ENCODE results near the gene HIVEP1.

Gene HIVEP1

DNA sequence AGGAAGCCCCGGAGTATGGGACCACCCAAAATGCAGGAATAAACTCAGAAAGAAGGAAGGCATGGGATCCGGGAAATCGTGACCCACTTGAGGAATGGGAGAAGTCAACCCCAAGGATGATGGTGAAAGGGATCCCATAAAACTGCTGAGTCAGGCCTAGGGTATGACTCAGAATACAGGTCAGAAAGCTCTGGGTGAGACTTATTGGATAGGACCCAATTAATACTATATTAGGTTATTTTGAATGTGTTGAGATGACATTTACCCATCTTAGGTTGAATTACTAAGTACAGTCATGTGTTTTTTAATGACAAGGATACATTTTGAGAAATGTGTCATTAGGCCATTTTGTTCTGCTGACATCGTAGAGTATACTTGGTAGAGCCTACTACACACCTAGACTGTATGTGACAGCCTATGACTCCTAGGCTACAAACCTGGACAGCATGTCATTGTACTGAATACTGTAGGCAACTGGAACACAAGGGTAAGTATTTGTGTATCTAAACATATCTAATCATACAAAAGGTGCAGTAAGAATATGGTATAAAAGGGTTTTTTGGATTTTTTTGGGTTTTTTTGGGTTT lies 17.1 kb upstream of the HIVEP1 start:
- DNase-seq, result no peak

DNA sequence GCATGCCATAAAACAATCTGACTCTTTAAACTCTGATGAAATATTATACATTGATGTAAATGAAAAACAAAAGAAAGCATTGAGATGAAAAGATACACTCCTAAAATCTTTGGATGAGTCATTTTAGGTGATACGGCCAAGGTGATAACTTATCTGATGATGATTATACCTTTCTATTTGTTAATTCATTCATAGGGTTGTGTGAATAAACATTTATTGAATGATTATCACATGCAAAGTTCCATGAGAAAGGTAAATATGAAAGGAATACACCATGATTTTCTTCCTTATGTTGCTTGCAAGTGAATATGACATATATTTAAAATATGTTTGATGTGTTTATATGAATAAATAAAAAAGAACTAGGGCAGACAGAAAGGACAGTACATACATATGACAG lies 15.4 kb upstream of the HIVEP1 start:
- no peak for DNase-seq

DNA sequence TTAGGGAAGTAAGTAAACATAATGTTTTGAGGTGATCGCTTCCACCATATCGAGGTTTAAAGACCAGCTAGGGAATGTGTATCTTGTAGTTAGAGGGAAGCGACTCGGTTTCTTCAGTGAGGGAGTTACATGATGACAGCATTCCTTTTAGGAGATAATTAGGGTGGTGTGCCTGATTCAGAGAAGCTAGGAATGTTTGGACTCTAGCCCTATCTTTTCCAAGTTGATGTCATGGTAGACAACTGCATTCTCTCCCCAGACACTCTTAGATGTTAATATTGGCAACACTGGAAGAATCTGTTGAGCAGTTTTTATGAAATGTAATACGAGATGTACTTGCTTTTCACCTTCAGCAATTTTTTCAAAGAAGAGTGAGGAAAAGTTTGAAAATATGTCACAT lies 12.9 kb upstream of the HIVEP1 start:
- no peak for DNase-seq

GRCh38 chr6:12000174-12000573 lies 11.9 kb upstream of the HIVEP1 start:
- no peak for DNase-seq

- DNase-seq, result no peak
These were observed 11.0 kb upstream of the HIVEP1 start for GRCh38 chr6:12001004-12001705.

DNA sequence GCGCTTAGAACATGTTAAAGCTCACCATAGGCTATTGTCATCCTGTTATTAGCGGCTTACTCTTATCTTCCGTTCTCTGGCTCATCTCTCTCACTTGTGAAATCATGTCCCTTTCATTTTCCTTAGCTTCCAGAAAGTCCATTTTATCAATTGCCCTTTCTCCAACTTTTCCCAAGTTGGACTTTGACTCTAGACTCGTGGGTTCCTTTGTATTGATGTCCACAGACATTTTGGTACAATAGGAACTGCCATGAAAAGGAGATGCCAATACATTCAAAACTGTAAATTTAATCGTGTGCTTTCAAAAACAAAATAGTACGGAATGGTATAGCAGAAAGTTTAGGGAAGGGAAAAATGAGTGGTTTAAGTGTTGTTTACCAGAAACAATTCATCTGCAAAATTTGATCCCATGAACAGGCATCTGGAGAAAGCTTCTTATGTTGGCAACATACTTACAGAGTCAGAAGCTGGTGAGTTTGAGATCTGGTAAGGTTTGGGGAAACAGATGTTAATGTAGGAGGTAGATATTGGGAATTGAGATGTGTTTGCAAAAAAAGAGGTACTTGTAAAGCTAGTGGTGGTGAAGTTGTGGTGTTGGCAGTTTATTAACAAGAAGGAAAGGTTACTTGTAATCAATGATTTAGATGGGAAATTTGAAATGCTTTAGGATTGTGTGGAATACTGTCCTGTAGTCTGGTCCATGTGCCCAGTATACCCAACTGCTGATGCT lies 10.2 kb upstream of the HIVEP1 start:
- DNase-seq, result no peak

GRCh38 chr6:12007473-12007872 lies 4.6 kb upstream of the HIVEP1 start:
- no peak for DNase-seq

GRCh38 chr6:12007887-12008286 lies 4.2 kb upstream of the HIVEP1 start:
- DNase-seq, result no peak

- peak; percentile 88 for DNase-seq
These were observed 3.5 kb upstream of the HIVEP1 start for GRCh38 chr6:12008366-12009179.

- DNase-seq, result no peak
These were observed 2.9 kb upstream of the HIVEP1 start for GRCh38 chr6:12009180-12009685.

DNA sequence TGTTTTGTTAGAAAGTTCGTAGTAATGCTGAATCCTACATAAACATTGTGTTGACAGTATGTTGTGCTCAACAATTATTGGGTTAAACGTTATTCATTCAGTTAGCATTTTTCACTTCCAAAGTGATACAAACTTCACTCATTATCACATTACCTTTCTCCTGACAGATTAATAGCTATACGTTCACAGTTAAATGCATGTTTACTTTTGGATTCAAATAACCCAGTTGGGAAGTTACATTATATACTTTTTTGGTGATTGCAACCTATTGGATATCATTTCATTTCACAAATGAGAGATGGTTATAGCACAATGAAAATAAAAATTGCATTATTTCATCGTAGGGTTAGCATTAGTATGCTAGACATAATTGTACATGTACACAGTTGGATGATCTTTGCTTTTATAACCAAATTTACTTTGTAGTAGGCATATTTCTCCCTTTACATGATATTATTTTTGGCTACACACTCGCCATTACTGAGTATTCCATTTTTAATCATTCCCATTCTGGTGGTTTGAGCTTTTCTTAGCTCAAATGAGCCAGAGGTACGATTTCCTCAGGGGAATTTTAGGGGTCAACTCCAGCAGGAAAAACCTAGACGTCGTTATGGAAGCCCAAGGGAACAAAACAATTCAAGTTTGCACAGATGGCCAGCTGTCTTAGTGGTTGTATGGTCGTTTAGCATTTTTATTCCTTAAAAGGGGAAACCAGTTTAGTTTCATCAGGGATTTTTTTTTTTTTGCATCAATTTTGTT lies 2.1 kb upstream of the HIVEP1 start:
- DNase-seq, result peak; percentile 32

DNA sequence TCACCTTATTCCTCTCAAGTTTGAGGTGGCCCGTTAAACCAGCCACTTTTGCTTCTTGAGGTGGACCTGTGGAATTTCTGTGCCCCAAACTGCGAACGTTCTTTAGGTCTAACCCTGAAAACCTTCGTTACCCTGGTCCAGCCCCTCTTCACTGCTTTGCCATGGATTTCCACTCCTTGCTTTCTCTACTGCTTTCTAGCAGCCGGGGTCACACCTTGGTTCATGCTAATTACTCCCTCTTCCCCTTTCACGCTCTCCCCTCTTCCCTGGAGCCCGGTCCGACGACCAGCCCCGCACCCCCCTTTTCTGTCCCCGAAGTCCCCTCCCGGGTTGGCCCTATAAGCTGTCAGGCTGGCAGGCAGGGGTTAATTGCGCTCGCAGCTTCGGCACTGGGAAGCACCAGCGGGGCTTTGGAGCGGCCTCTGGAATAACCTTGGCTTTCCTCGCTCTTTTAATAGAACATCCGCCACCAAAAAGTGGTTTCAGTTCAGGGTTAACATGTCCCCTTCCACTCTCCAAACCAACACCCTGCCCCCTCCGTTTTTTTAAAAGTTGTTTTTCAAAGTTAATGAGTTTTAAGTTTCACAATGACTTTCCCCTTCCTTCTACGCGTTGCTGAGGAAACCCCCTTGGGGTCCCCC lies 1.4 kb upstream of the HIVEP1 start:
- peak; percentile 91 for DNase-seq

GRCh38 chr6:12011276-12012037 lies 655 bp upstream of the HIVEP1 start:
- peak; percentile 91 for DNase-seq

GRCh38 chr6:12012558-12013306 lies 620 bp downstream of the HIVEP1 start:
- DNase-seq, result peak; percentile 79

- no peak for DNase-seq
These were observed 1.2 kb downstream of the HIVEP1 start for GRCh38 chr6:12013307-12013719.

- DNase-seq, result no peak
These were observed 2.1 kb downstream of the HIVEP1 start for GRCh38 chr6:12014027-12014872.

- no peak for DNase-seq
These were observed 2.7 kb downstream of the HIVEP1 start for GRCh38 chr6:12014873-12015149.

DNA sequence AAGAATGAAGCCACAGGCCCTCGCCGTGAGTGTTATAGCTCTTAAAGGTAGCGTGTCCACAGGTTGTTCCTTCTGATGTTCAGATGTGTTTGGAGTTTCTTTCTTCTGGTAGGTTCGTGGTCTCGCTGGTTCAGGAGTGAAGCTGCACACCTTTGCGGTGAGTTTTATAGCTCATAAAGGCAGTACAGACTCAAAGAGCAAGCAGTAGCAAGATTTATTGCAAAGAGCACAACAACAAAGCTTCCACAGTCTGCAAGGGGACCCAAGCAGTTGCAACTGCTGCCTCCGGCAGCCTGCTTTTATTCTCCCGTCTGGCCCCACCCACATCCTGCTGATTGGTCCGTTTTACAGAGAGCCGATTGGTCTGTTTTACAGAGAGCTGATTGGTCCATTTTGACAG lies 5.2 kb downstream of the HIVEP1 start:
- no peak for DNase-seq

DNA sequence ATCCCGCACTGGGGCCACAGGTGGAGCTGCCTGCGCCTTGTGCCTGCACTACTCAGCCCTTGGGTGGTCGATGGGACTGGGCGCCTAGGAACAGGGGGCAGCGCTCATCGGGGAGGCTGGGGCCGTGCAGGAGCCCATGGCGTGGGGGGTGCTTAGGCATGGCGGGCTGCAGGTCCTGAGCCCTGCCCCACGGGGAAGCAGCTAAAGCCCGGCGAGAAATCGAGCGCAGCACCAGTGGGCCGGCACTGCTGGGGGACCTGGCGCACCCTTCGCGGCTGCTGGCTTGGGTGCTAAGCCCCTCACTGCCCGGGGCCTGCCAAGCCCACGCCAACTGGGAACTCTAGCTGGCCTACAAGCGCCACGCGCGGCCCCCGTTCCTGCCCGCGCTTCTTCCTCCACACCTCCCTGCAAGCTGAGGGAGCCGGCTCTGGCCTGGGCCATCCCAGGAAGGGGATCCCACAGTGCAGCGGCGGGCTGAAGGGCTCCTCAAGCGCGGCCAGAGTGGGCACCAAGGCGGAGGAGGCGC lies 5.8 kb downstream of the HIVEP1 start:
- no peak for DNase-seq
